HepG2 (cell line): ENCODE results near the gene PDE4C. TPM values are rescaled to one million over a fixed set of nuclear protein-coding genes. Genes with fewer than 3 reads are reported as not detected.
A peak's percentile ranks its signal among the peaks of the same experiment; 100 is the strongest.

Source experiments
- BORCS8-MEF2B ChIP-seq: sonication (generic); formaldehyde crosslinking; IDR thresholded peaks from 2 replicates; pipeline ENCODE4 v1.8.0; 2022; ENCODE audit warnings: mild to moderate bottlenecking, missing genetic modification reagents
- CAMTA2 ChIP-seq: sonication (generic); formaldehyde crosslinking; IDR thresholded peaks from 2 replicates; pipeline ENCODE4 v1.4.0; 2020; ENCODE audit warnings: mild to moderate bottlenecking, missing genetic modification reagents, borderline replicate concordance
- CHCHD3 ChIP-seq: sonication (generic); formaldehyde crosslinking; IDR thresholded peaks from 2 replicates; pipeline ENCODE4 v1.8.0; 2022; ENCODE audit warnings: mild to moderate bottlenecking, missing genetic modification reagents, moderate library complexity
- EED ChIP-seq: sonication (generic); formaldehyde crosslinking; IDR thresholded peaks from 2 replicates; pipeline ENCODE4 v1.5.0; 2020; ENCODE audit warnings: mild to moderate bottlenecking, missing genetic modification reagents
- FOXK1 ChIP-seq: sonication (generic); formaldehyde crosslinking; IDR thresholded peaks from 2 replicates; pipeline ENCODE4 v1.4.0; 2020; ENCODE audit warnings: low read depth, missing genetic modification reagents, borderline replicate concordance
- GABPB1 ChIP-seq: IDR thresholded peaks from 2 replicates; pipeline ENCODE4 v1.6.1; 2016; ENCODE audit warnings: mild to moderate bottlenecking, missing genetic modification reagents, moderate library complexity, missing compliant biosample characterization
- MAFG ChIP-seq: sonication (generic); formaldehyde crosslinking; IDR thresholded peaks from 2 replicates; pipeline ENCODE4 v1.5.1; 2020; ENCODE audit warnings: mild to moderate bottlenecking, missing genetic modification reagents
- MEIS2 ChIP-seq: sonication (generic); formaldehyde crosslinking; IDR thresholded peaks from 2 replicates; pipeline ENCODE4 v1.9.0; 2021; ENCODE audit warnings: mild to moderate bottlenecking, missing genetic modification reagents
- MTA1 ChIP-seq: sonication (generic); formaldehyde crosslinking; IDR thresholded peaks from 2 replicates; pipeline ENCODE4 v1.4.0; 2020; ENCODE audit warnings: missing genetic modification reagents, mild to moderate bottlenecking, borderline replicate concordance
- MYC ChIP-seq: sonication (generic); formaldehyde crosslinking; IDR thresholded peaks from 2 replicates; pipeline ENCODE4 v1.9.0; 2021; ENCODE audit warnings: missing genetic modification reagents, borderline replicate concordance
- MYNN ChIP-seq: sonication (generic); formaldehyde crosslinking; IDR thresholded peaks from 2 replicates; pipeline ENCODE4 v1.4.0; 2020; ENCODE audit warnings: mild to moderate bottlenecking, low read depth, missing genetic modification reagents
- NFKBIZ ChIP-seq: IDR thresholded peaks from 2 replicates; pipeline ENCODE4 v1.6.1; 2018; ENCODE audit warnings: missing genetic modification reagents, missing compliant biosample characterization
- RNF2 ChIP-seq: fragments of 450-650 bp; conservative IDR thresholded peaks from 2 replicates; pipeline ENCODE4 v1.6.1; 2016; ENCODE audit warnings: low read depth
- SATB2 ChIP-seq: sonication (generic); formaldehyde crosslinking; IDR thresholded peaks from 2 replicates; pipeline ENCODE4 v1.5.0; 2020; ENCODE audit warnings: missing genetic modification reagents
- SOX5 ChIP-seq: IDR thresholded peaks from 2 replicates; pipeline ENCODE4 v1.6.1; 2016; ENCODE audit warnings: borderline replicate concordance
- ZBTB34 ChIP-seq: sonication (generic); formaldehyde crosslinking; IDR thresholded peaks from 2 replicates; pipeline ENCODE4 v1.8.0; 2022; ENCODE audit warnings: mild to moderate bottlenecking, missing genetic modification reagents
- ZHX2 ChIP-seq, 2 experiments: sonication (generic) in 1 of 2; formaldehyde crosslinking in 1 of 2; IDR thresholded peaks; 2 replicates each; pipeline versions ENCODE4 v1.6.1 to v1.9.0; 2014 to 2022; ENCODE audit warnings: antibody characterized with exemption in 1 of 2, borderline replicate concordance in 1 of 2, inconsistent platforms in 1 of 2, low read depth in 1 of 2, missing genetic modification reagents in 1 of 2
- ZNF331 ChIP-seq: sonication (generic); formaldehyde crosslinking; IDR thresholded peaks from 2 replicates; pipeline ENCODE4 v1.4.0; 2020; ENCODE audit warnings: missing genetic modification reagents
- ZNF33A ChIP-seq: sonication (generic); formaldehyde crosslinking; IDR thresholded peaks from 2 replicates; pipeline ENCODE4 v1.5.1; 2020; ENCODE audit warnings: missing genetic modification reagents, mild to moderate bottlenecking, moderate library complexity, borderline replicate concordance
- ZNF777 ChIP-seq: sonication (generic); formaldehyde crosslinking; IDR thresholded peaks from 2 replicates; pipeline ENCODE4 v1.4.0; 2020; ENCODE audit warnings: missing genetic modification reagents
- ZSCAN12 ChIP-seq: sonication (generic); formaldehyde crosslinking; IDR thresholded peaks from 2 replicates; pipeline ENCODE4 v1.9.0; 2021; ENCODE audit warnings: mild to moderate bottlenecking, missing genetic modification reagents
- polyA plus RNA-seq, 8 experiments: library from polyadenylated mRNA; depleted of rRNA in 3 of 8; stranded (reverse) in 7 of 8; unstranded in 1 of 8; fragments of >200 nt; fragmentation: Illumina TruSeq in 4 of 8; extraction: Trizol in 4 of 8; gene quantifications; 2 replicates each; pipeline versions ENCODE4 v1.2.1 to v1.2.3, GENCODE V29; 2011 to 2016; ENCODE audit warnings: low read depth in 4 of 8, missing spikeins in 1 of 8, mixed read lengths in 1 of 8; ENCODE audit not compliant: insufficient read depth in 1 of 8
- total RNA-seq, 5 experiments: library from RNA; depleted of rRNA; stranded (reverse); fragments of >200 nt; fragmentation: Illumina TruSeq; extraction: Trizol; gene quantifications; 2 replicates each; pipeline ENCODE4 v1.2.3, GENCODE V29; 2016; ENCODE audit warnings: low read depth in 1 of 5
- TF ChIP-seq, protein P1 (sequence below): sonication (generic); formaldehyde crosslinking; IDR thresholded peaks from 2 replicates; pipeline ENCODE4 v1.5.0; 2020; ENCODE audit warnings: missing genetic modification reagents, mild to moderate bottlenecking, borderline replicate concordance

The PDE4C gene
- total and polyA plus RNA-seq, 2 of the 13 experiments (the other 11 are each of a cell fraction or from before 2014, with no cell fraction given): 1.4 to 14.0 TPM

DNA sequence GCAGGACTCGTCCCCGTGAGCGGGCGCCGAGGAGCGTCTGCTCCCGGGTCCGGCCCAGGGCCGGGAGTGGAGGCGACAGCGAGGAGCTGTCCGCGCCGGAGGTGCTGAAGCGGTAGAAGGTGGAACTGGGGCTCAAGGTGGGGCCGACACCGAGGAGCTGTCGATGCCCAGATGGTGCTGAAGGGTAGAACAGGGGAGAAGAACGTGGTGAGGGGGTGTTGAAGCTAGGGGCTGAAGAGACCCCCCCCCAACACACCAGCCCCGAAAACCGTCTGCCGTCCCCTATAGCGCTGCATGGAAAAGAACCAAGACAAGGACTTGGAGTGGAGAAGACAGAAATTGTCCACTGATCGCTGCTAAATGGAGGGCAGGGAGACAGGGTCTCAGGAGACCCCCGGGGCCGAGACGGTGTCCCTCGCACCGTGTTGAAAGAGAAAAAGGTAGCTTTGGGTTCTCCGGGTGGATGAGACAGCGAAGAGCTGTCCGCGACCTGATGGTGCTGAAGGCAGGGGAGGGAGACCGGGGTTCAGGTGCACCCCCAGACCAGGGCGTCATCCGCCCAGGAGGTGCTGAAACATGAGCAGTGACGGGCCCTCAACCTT is 7.1 kb upstream of the PDE4C start (continued):
- no peak for TF ChIP-seq ZHX2 (IDR thresholded peaks at IDR 0.05; ENCODE audit: low read depth)
- TF ChIP-seq ZHX2 (CRISPR knock-in tag; IDR thresholded peaks at IDR 0.05; ENCODE audit: borderline replicate concordance): peak; percentile 96
- peak; percentile 32; the same call in 1 of the 2 replicates for TF ChIP-seq SOX5 (CRISPR knock-in tag)
- peak; percentile 71; the same call in 1 of the 2 replicates for TF ChIP-seq FOXK1 (CRISPR knock-in tag)
- TF ChIP-seq CHCHD3 (CRISPR knock-in tag): 0 out of 2 replicates have a peak, but pooled peaks have one; percentile 27
- TF ChIP-seq EED: peak; percentile 81; the same call in 1 of the 2 replicates
- peak; percentile 91 for TF ChIP-seq ZSCAN12 (CRISPR knock-in tag)
- TF ChIP-seq MTA1 (CRISPR knock-in tag): peak; percentile 36; the same call in 1 of the 2 replicates
- TF ChIP-seq, protein P1, sequence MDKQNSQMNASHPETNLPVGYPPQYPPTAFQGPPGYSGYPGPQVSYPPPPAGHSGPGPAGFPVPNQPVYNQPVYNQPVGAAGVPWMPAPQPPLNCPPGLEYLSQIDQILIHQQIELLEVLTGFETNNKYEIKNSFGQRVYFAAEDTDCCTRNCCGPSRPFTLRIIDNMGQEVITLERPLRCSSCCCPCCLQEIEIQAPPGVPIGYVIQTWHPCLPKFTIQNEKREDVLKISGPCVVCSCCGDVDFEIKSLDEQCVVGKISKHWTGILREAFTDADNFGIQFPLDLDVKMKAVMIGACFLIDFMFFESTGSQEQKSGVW (CRISPR knock-in tag): peak; percentile 48; the same call in 1 of the 2 replicates
- peak; percentile 95 for TF ChIP-seq MEIS2 (CRISPR knock-in tag)
- peak; percentile 82; the same call in 1 of the 2 replicates for TF ChIP-seq CAMTA2
- peak; percentile 72; the same call in 1 of the 2 replicates for TF ChIP-seq MYC
- TF ChIP-seq GABPB1: peak; percentile 68
- TF ChIP-seq ZNF777 (CRISPR knock-in tag): peak; percentile 68
- TF ChIP-seq ZNF33A: 0 out of 2 replicates have a peak, but pooled peaks have one; percentile 85
- TF ChIP-seq RNF2: no peak
- peak; percentile 91; the same call in 1 of the 2 replicates for TF ChIP-seq NFKBIZ
- TF ChIP-seq BORCS8-MEF2B (CRISPR knock-in tag): peak; percentile 92
- peak; percentile 91 for TF ChIP-seq ZNF331 (CRISPR knock-in tag)
- TF ChIP-seq MAFG (CRISPR knock-in tag): no peak
- peak; percentile 96 for TF ChIP-seq SATB2 (CRISPR knock-in tag)
- TF ChIP-seq ZBTB34 (CRISPR knock-in tag): no peak
- TF ChIP-seq MYNN (CRISPR knock-in tag): peak; percentile 63; the same call in 1 of the 2 replicates
